ENCODE results near the gene TEDC1.

DNA sequence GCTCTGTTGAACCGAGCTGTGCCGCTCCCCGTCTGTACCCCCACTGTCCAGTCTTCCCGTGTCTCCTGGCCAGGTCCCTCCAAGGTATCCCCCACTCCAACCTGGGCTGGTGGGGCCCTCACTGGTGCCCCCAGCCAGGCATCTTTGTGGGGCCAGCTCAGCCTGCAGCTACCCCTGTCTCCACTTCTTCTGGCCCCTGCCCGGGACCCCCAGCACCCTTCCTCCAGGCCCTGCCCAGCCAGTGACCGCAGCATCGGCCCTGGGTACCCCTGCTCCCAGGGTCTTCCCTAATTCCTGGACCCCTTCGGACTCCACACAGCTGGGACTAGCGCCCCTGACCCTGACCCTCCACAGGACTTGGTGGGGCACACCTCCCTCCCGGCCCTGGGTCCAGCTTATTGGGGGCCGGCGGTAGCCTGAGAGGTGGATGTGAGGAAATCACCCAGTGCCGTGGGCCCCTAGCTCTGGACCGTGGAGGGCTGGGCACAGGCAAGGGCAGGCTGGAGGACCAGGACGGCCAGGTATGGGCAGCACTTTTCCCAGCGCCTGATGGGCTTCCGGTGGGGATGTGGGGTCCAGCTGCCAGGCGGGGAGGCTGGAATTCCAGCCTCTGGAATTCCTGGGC lies 8.4 kb upstream of the TEDC1 start:
- no peak for TF ChIP-seq EZH2 (IDR thresholded peaks at IDR 0.05; ENCODE audit: low read length)
- TF ChIP-seq, protein P1, sequence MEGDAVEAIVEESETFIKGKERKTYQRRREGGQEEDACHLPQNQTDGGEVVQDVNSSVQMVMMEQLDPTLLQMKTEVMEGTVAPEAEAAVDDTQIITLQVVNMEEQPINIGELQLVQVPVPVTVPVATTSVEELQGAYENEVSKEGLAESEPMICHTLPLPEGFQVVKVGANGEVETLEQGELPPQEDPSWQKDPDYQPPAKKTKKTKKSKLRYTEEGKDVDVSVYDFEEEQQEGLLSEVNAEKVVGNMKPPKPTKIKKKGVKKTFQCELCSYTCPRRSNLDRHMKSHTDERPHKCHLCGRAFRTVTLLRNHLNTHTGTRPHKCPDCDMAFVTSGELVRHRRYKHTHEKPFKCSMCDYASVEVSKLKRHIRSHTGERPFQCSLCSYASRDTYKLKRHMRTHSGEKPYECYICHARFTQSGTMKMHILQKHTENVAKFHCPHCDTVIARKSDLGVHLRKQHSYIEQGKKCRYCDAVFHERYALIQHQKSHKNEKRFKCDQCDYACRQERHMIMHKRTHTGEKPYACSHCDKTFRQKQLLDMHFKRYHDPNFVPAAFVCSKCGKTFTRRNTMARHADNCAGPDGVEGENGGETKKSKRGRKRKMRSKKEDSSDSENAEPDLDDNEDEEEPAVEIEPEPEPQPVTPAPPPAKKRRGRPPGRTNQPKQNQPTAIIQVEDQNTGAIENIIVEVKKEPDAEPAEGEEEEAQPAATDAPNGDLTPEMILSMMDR (optimal IDR thresholded peaks at IDR 0.05 in 1 of 3, IDR thresholded peaks at IDR 0.05 in 1 of 3, conservative IDR thresholded peaks at IDR 0.05 in 1 of 3; ENCODE audit: extremely low read depth in 1 of 3, insufficient read depth in 2 of 3, low read length in 3 of 3) = no peak

Data from keratinocyte (primary cell).